GM21576 (cell line): ENCODE data around the gene RHOF.
A peak's percentile ranks its signal among the peaks of the same experiment; 100 is the strongest.
"Not testable (repeated sequence)": the region's sequence is repeated elsewhere in the genome, so short reads cannot be mapped to it uniquely, and the experiment has no call there.

Experiments used
- ATAC-seq: cut with Tn5 transposase; IDR thresholded peaks from one replicate; pipeline ENCODE4 v1.9.1; 2021; ENCODE audit warnings: mild to moderate bottlenecking, moderate library complexity; ENCODE audit not compliant: unreplicated experiment

The RHOF gene

DNA sequence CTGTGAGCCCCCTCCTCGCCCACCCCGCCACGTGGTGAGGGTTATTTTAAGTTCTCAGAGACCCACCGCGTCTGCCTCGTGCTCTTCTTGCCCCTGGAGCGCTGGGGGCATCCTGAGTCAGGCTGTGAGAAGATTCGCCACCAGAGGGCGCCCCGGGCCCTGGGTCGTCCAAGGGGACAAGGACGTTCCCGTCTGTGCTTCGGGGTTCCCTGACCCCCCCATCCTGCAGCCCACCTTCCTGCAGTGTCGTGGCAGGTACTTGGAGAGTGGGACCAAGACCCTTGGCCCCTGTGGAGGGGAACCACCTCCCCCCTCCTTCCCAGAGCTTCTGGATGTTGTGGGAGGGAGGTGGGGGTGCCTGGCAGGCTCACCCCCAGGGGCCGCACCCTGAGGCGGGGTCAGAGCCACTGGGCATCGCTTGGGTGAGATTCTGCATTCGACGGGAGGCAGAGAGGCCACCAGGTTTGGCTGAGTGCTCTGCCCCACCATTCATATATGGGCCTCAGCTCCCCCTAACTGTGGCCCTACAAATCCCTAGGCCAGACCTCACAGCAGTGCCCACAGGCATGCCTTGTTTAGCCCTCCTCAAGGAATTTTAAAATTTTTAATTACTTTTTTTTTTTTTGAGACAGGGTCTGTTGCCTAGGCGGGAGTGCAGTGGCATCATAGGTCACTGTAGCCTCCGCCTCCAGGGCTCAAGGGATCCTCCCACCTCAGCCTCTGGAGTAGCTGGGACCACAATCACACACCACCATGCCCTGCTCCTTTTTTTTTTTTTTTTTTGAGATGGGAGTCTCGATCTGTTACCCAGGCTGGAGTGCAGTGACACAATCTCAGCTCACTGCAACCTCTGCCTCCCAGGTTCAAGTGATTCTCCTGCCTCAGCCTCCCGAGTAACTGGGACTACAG lies 17.0 kb downstream of the RHOF start:
- peak; percentile 45 for ATAC-seq

DNA sequence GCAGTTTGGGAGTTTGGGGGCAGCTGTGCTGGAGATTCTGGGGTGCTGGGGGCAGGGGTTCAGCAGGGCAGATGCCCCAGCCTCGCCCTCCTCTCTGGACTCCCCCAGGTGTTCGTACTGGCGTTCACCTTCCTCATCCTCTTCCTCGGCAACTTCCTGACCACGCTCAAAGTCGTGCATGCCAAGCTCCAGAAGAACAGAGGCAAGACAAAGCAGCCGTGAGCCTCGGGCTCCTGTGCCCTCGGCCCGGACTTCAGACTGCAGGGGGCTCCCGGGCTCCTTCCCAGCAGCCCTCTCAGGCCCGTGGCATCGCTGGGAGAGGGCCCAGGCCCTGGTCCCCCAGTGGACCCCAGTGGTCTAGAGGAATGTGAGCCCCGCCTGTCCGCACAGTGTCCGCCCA lies 18.0 kb downstream of the RHOF start:
- ATAC-seq, result no peak

DNA sequence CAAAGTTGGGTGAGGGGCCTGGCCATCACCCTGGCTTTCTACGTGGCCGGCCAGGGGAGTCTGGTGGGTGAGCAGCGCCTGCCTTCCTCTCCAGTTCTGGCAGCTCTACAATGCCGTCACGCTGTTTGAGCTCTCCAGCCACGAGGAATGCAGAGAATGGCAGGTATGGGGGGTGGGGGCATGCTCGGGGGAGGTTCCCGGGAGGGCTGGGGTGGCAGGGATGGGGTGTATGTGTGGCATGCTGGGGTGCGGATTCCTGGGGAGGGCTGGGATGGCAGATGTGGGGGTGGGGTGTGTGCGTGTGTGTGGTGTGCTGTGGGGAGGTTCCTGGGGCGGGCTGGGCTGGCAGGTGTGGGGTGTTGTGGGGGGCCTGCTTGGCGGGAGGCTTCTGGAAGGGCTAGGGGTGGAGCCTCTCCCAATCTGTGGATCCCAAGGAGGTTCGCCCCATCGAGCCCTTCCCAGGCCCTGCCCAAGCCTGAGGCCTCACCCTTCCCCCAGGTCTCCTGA lies 18.5 kb downstream of the RHOF start:
- ATAC-seq, result no peak

DNA sequence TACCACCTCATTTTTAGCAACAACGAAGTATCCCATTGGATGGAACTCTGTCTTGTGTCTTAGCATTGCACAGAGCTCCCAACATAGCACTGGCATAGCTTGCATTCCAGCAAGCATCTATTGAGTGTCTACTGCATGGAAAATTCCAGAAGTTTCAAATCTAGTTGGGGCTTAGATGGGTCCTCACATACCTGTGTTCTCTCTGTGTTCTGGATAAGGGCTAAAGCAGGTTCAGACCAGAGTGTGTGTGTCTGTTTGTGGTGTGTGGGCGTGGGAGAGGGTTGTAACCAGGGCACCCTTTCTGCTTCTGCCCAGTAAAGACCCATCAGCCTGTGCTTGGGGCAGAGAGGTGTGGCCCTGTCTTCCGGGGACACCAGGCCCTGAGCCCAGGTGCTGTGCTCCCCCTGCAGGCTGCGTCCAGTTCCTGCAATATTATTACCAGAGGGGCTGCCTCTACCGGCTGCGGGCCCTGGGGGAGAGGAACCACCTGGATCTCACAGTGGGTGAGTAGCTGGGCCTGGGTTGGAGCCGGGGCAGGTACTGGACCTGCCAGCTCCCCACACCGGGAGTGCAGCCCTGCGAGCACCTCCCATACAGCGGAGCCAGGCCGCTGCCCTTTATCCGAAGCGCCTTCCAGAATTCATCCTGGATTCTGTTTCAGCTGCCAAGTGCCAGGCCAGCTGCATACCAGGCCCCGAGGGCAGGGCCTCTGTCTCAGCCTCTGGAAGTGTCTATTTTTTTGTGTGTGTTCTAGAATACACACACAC lies 20.3 kb downstream of the RHOF start:
- ATAC-seq, result peak; percentile 77

DNA sequence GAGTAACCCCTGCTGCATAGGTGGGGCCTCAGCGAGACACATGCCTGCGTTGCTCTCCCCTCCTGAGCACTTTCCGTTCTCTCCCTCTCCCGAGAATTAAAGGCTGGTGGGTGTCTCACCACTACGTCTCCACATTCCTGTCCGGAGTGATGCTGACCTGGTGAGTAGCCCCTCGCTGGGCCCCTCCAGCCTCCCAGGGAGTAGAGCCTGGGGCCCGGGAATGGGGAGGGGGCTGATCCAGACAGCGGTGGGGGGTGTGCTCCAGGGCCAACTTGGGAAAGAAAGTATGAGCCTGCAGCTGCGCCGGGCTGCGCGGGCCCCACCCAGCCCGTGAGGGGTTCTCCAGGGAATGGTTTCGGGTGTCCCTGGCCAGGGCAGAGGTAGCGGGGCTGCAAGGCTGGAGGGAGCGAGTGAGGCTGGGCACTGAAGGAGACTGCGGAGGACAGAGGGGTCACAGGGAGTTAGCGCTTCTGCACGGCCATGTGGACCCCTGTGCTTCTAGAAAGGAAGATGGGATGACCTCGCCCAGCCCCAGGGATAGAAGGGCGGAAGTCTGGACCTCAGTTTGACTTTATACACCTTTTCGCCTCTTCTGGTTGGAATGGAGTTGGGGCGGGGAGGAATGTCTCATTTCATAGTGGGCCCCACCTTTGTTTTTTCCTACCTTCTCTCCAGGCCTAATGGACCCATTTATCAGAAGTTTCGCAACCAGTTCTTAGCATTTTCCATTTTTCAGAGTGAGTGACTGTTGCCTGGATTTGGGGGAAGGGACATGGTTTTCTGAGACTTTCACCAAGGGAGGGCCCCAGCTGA lies 22.5 kb downstream of the RHOF start:
- ATAC-seq, result no peak

DNA sequence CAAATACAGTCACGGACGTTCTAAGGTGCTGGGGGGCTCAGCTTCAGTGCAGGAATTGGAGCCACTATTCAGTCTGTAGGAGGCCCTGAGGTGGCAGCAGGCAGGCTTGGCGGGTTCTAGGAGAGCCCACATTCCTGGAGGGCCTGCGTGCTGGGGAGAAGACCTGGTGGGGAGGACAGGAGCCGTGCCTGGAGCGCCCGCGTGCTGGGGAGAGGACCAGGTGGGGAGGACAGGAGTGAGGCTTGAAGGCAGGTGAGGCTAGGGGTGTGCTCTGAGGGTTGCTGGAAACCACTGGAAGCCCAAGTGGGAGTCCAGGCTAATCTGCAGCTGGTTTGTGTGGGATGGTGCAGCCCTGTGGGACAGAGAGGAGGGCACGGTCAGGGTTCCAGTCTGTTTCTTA lies 23.1 kb downstream of the RHOF start:
- no peak for ATAC-seq

DNA sequence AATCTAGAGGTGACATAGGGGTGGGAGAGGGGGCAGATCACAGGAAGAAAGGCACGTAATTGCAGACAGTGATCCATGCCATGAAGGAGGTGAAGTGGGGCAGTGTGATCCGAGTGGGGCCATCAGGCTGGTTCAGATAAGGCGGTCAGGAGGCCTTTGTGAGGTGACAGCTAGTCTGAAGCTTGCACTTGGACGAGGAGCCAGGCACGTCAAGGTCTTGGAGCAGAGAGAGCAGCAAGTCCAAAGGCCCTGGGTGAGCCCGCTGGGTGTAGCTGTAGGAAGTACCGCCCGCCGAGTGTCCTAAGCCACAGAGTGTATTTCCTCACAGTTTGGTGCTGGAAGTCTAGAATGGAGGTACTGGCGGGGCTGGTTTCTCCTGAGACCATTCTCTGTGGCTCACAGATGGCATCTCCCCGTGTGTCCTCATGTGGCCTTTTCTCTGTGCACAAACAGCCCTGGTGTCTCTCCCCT lies 23.6 kb downstream of the RHOF start:
- ATAC-seq, result no peak

DNA sequence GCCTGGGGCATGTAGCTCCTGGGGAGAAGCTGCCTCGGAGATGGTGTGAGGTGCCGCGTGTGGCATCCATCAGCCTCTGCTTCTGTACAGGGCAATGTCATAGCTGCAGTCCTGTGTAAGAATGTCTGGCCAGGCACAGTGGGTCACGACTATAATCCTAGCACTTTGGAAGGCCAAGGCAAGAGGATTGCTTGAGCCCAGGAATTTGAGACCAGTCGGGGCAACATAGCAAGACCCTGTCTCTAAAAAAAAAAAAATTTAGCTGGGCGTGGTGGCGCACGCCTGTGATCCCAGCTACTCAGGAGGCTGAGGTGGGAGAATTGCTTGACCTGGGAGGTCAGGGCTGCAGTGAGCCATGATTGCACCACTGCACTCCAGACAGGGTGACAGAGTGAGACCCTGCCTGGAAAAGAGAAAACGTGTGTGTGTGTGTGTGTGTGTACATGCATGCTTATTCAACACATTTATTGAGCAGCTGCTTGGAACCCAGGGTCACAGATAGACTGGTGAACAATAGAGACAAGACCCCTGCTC lies 24.1 kb downstream of the RHOF start:
- ATAC-seq, result no peak

DNA sequence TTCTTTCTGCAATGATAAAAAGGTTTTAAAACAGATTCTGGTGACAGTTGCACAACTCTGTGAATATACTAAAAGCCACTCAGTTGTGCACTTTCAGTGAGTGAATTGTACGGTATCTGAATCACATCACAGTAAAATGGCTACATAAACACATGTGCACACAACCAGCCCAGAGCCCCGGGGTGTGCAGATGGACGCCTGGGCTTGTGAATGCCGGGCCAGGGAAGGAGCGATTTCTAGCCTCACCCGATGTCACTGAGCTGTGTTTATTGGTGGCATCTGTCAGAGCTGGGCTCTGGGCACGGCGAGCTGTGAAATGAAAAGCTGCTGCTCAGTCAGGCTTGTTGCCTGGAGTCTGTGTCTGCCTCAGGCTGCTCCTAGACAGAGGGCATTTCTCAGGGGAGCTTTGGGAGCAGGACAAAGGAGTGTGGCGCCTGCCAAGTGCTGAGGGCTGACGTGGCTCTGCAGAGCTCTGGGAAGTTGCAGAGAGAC lies 25.9 kb downstream of the RHOF start:
- ATAC-seq, result no peak

DNA sequence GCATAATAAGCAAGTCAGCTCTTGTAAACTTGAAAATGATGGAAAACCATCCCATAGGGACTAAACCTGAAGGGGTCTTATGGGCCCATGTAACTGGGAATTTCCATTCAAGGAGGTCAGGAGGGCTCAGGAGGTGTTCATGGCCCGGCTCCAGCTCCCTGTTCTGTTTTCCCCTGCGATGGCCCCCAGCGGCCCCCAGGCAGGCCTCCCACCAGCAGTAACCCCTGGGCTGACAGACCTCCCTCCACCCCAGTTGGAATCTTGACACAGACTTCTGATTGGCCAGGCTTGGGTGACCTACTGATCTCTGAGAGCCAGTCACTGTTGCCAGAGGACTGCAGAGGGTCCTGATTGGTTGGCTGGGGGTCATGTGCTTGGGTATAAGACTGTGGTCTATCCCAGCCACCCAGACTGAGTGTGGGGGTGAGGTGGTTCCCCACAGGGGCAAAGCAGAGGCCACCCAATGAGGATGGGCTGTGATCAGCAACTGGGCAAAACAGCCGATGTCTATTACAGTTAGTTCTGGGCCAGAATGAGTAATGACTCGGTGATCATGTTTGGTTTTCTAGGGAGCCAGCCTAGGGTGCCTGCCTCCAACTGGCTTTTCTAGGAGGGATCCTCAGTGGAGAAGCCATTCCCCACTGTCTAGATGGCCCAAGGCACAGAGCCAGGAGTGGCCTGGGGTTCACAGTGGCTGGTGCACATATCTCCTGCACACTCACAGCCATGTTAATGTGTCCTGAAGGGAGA lies 27.0 kb downstream of the RHOF start:
- ATAC-seq, result no peak

DNA sequence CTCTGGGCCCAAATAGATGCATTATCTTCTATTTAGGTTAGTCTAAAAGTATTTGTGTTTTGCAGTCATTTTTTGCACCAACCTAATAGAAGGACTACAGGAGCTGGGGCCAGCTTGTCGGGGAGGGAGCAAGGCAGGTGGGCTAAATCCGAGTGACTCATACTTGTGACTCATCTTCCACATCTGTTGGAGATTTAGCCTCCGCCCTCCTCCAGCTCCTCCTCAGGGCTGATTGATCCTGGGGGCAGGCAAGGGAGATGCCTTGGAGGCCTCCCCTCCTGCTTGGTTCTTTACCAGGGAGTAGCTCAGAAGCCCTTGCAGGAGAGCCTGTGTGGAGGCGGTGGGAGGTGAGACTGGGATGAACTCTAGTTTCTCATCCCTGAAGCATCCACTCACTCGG lies 27.9 kb downstream of the RHOF start:
- no peak for ATAC-seq

DNA sequence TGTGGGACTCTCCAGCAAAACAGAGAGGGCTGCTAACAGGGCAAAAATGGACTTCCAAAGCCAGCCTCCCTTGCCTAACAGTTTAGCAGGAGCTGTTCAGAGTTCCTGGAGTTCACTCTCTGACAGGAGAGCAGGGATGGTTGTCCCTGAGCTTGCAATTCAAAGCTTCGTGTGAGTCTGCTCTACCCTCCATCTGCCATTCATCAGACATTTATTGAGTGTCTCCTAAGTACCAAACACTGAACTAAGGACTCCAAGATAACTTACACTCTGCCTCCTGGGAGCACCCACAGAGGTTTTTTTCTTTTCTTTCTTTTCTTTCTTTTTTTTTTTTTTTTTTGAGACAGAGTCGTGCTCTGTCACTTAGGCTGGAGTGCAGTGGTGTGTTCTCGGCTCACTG lies 28.7 kb downstream of the RHOF start:
- ATAC-seq, result no peak

DNA sequence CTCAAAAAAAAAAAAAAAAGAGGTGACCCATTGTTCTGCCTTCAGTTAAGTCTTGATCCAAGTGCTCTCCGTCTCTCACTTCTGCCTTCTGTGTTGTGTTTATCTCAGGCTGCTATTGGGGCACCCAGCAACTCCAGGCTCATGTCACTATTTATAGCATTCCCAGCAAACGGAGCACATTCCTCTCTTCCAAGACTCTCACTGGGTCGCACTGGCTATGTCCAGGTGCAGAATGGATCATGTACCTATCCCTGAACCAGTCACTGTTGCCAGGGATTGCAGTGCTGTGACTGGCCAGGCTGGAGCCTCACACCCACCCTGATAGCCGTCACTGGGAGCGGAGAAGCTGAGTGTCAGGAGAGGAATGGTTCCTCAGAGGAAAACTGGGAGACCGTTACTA lies 31.2 kb downstream of the RHOF start:
- ATAC-seq, result no peak

DNA sequence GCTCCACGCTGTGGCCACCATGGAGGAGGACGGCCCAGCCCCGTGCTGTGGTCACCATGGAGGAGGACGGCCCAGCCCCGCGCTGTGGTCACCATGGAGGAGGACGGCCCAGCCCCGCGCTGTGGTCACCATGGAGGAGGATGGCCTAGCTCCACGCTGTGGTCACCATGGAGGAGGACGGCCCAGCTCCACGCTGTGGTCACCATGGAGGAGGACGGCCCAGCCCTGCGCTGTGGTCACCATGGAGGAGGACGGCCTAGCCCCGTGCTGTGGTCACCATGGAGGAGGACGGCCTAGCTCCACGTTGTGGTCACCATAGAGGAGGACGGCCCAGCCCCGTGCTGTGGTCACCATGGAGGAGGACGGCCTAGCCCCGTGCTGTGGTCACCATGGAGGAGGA lies 35.0 kb downstream of the RHOF start:
- not testable (repeated sequence) for ATAC-seq

DNA sequence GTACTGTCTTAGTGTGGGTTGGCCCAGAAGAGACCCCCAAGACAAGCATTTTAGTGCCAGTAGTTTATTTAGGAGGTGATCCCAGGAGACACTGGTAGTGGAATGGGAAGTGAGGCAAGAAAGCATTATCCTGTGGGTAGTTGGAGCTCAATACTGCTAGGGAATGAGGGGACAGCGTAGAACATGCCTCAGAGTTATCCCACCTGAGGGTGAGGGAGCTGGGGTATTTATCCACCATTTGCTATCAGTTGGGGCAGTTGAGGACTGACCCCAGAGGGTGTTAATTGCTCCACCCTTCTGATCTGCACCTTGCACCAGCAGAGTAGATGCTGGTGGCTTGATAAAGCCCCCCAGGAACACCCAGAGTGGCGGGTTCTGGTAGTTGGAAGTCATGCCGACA lies 37.9 kb downstream of the RHOF start:
- ATAC-seq, result no peak

DNA sequence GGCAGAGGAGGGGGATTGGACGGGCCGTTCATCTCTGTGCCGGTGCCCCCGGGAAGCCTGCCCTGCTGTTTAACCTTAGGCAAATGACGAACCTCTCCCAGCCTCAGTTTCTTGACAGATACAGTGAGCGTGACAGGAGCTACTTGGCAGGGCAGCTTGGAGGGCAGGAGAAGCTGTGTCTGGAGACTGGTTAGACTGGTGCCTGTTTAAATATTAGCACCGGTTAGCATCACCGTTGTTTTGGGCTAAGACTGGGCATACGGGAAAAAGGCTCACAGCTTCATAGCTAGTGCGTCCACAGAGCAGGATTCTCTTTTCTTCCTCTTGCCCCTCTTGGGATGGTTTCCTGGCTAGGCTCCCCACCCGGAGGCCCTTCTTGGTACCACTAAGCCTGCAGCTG lies 38.7 kb downstream of the RHOF start:
- no peak for ATAC-seq

DNA sequence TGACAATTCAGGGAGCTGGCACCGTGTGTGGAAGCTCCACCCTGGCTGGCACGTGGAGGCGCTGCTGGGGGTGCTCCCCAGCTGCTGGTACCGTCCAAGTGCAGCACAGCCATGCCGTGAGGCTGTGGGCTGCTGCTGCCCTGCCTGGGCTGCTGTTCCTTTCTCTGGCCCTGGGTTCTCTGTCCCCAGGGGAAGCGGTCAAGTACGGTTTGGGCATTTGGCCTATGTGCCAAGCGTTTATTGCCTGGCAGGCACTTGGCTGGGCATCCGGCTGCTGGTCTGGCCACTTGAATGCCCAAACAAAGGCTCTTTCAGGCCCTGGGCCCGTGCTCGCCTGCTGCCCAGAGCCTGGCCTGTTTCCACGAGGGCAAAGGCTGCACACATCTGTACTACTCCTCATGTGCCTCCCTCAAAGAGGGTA lies 39.6 kb downstream of the RHOF start:
- no peak for ATAC-seq

DNA sequence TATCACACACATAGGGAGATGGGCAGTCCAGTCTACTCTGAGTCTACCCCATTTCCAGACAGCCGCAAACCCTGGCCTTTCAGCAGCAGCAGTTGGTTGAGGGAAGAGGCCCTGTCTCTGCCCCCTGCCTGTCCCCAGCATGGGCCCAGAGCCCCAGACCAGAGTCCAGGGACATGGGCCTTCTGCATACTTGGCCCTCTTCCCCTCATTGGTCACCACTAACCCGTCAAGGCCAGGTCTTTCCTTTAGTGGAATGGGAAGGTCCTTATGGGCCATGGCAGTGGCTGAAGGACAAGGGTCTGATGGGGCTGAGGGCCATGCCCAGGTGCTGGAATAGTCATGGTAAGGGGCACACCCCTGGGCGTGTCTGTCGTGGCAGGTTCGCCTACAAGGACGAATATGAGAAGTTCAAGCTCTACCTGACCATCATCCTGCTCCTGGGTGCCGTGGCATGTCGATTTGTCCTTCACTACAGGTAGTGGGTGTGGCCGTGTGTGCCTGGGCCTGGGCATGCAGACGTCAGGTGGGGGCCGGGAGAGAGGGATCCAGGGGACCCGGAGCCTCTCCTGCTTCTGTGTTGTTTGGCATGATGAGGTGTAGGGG lies 41.6 kb downstream of the RHOF start:
- no peak for ATAC-seq

DNA sequence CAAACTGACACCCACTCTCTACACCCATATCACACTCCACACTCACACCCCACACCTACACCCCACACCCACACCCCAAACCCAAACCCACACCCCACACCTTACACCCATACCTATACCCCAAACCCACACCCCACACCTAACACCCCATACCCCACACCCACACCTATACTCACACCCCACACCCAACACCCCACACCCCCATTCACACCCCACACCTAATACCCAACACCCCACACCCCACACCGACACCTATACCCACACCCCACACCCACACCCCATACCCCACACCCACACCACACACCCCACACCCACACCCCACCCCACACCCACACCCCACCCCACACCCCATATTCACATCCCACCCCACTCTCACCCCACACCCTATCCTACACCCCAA lies 42.5 kb downstream of the RHOF start:
- no peak for ATAC-seq
